Fibroblast of lung (primary cell): ENCODE data around the gene MBD1. TPM values are rescaled to one million over a fixed set of nuclear protein-coding genes. Genes with fewer than 3 reads are reported as not detected.
A peak's percentile ranks its signal among the peaks of the same experiment; 100 is the strongest.

Experiments
- DNase-seq, 2 donors: peaks; one replicate each; pipeline versions ENCODE4 v3.0.0 to v3.0.0-alpha.2; 2010; ENCODE audit warnings: low read depth in 2 of 2
- H2AFZ ChIP-seq: 2 replicates; pipeline ENCODE4 v1.5.1; 2012; ENCODE audit warnings: low read length, control low read depth, inconsistent platforms
- H3K27ac ChIP-seq: 2 replicates; pipeline ENCODE4 v1.5.1; 2011; ENCODE audit warnings: low read length, control low read depth; ENCODE audit not compliant: insufficient read depth
- H3K27me3 ChIP-seq: 2 replicates; pipeline ENCODE4 v1.5.1; 2011; ENCODE audit warnings: mild to moderate bottlenecking, low read length; ENCODE audit not compliant: control insufficient read depth, insufficient read depth
- H3K36me3 ChIP-seq: 2 replicates; pipeline ENCODE4 v1.5.1; 2011; ENCODE audit warnings: low read length; ENCODE audit not compliant: control insufficient read depth, insufficient read depth
- H3K4me1 ChIP-seq: 2 replicates; pipeline ENCODE4 v1.5.1; 2011; ENCODE audit warnings: low read length; ENCODE audit not compliant: control insufficient read depth, insufficient read depth; ENCODE audit errors: extremely low read depth
- H3K4me2 ChIP-seq: 2 replicates; pipeline ENCODE4 v1.5.1; 2011; ENCODE audit warnings: low read length, control low read depth; ENCODE audit not compliant: insufficient read depth; ENCODE audit errors: extremely low read depth
- H3K4me3 ChIP-seq, 4 experiments: fragments of 200-600 bp in 1 of 4; sonication (generic) in 1 of 4; replicated peaks in 1 of 4; 2 replicates each; pipeline ENCODE4 v1.5.1; 2011 to 2016; ENCODE audit warnings: low read length in 4 of 4, low read depth in 3 of 4, mild to moderate bottlenecking in 3 of 4, control low read depth in 2 of 4, inconsistent platforms in 1 of 4, mixed read lengths in 1 of 4; ENCODE audit not compliant: insufficient read depth in 1 of 4; ENCODE audit errors: control extremely low read depth in 1 of 4
- H3K79me2 ChIP-seq: 2 replicates; pipeline ENCODE4 v1.5.1; 2012; ENCODE audit warnings: mild to moderate bottlenecking, low read length, inconsistent platforms; ENCODE audit not compliant: control insufficient read depth, insufficient read depth
- H3K9ac ChIP-seq: 2 replicates; pipeline ENCODE4 v1.5.1; 2011; ENCODE audit warnings: mild to moderate bottlenecking, low read length, control low read depth; ENCODE audit not compliant: insufficient read depth
- H3K9me3 ChIP-seq: 2 replicates; pipeline ENCODE4 v1.5.1; 2012; ENCODE audit warnings: low read depth, low read length; ENCODE audit not compliant: control insufficient read depth, insufficient read depth
- H4K20me1 ChIP-seq: 2 replicates; pipeline ENCODE4 v1.5.1; 2011; ENCODE audit warnings: low read length; ENCODE audit not compliant: control insufficient read depth, insufficient read depth; ENCODE audit errors: extremely low read depth
- EZH2 ChIP-seq: IDR thresholded peaks from 2 replicates; pipeline ENCODE4 v1.5.1; 2012; ENCODE audit warnings: low read length, control low read depth, mild to moderate bottlenecking; ENCODE audit errors: missing control alignments
- polyA plus RNA-seq, 2 donors: library from polyadenylated mRNA; depleted of rRNA in 1 of 2; stranded (reverse) in 1 of 2; unstranded in 1 of 2; fragments of >200 nt; gene quantifications; 2 replicates each; pipeline ENCODE4 v1.2.1, GENCODE V29; 2011 to 2012; ENCODE audit warnings: missing spikeins in 1 of 2
- total RNA-seq: library from RNA; depleted of rRNA; stranded (reverse); fragments of >200 nt; gene quantifications from 2 replicates; pipeline ENCODE4 v1.2.1, GENCODE V29; 2014
- TF ChIP-seq, protein P1 (sequence below), 2 donors: IDR thresholded peaks in 1 of 2; conservative IDR thresholded peaks in 1 of 2; 1 replicate in 1 of 2; 2 replicates in 1 of 2; pipeline ENCODE4 v1.5.1; 2011 to 2012; ENCODE audit warnings: low read length in 2 of 2, control low read depth in 1 of 2, inconsistent platforms in 1 of 2, low read depth in 1 of 2, mild to moderate bottlenecking in 1 of 2

Gene MBD1
- total and polyA plus RNA-seq, 2 donors (not counting 1 experiment from before 2014, with no cell fraction given), result 31.1 to 53.3 TPM

DNA sequence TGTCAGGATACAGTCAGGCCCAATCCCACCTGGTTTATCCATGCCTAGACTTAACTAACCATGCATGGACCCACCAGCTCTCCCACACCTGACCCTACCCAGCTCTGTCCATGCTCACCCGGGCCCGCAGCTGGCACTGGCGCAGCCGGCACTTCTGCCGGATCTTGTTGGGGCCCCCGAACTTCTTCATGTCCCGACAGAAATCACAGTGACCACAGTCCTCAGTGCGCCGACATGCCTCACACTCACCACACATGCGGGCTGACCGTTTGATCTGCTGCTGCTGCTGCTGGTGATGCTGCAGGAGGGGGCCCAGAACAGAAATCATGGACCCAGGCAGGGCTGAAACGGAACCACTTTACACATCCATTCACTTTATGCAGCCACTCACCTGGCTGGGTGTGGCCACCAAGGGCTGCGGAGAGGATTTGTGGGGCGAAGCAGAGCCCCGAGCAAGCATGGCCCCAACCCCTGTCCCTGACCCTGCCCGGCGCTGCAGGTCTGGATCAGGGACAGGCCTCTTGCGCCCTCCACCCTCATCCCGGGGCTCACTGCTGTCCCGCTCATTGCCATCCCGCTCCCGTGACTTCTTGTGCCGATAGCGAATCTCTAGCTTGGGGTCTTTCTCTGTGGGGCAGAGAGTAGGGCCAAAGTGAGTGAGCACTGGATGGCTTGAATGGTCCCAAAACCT lies 4.5 kb upstream of the MBD1 start:
- peaks cover 29% of the 10 kb centered on the region for H3K36me3 ChIP-seq
- H3K4me3 ChIP-seq, result peak overlapping the region in 2 of 4 experiments; percentile 4 to 91

DNA sequence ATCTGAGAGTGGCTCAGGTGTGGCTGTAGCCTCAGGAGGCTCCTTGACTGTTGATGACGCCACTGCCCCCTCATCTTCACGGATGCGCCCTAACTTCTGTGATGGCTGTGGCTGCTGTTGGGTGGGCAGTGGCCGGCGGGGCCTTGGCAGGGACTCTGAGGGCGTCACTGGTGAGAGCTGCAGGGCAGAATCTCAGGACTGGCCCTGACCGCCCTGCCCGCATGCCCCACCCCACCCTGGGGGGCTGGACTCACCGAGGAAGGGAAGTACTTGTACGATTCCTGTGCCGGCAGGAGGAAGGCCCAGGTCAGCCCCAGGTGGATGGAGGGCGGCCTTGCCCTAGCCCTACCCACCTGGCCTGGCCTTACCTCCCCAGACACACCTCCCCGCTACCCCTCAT lies 3.7 kb upstream of the MBD1 start:
- H3K36me3 ChIP-seq, result peaks cover 29% of the 10 kb centered on the region
- no peaks in the 10 kb centered on the region for H4K20me1 ChIP-seq
- TF ChIP-seq, protein P1, sequence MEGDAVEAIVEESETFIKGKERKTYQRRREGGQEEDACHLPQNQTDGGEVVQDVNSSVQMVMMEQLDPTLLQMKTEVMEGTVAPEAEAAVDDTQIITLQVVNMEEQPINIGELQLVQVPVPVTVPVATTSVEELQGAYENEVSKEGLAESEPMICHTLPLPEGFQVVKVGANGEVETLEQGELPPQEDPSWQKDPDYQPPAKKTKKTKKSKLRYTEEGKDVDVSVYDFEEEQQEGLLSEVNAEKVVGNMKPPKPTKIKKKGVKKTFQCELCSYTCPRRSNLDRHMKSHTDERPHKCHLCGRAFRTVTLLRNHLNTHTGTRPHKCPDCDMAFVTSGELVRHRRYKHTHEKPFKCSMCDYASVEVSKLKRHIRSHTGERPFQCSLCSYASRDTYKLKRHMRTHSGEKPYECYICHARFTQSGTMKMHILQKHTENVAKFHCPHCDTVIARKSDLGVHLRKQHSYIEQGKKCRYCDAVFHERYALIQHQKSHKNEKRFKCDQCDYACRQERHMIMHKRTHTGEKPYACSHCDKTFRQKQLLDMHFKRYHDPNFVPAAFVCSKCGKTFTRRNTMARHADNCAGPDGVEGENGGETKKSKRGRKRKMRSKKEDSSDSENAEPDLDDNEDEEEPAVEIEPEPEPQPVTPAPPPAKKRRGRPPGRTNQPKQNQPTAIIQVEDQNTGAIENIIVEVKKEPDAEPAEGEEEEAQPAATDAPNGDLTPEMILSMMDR (conservative IDR thresholded peaks at IDR 0.05 in 1 of 2, IDR thresholded peaks at IDR 0.05 in 1 of 2; ENCODE audit: low read depth in 1 of 2, low read length in 2 of 2), result no peak
- TF ChIP-seq EZH2, result no peak
- H3K4me3 ChIP-seq, result no peak overlapping the region
- H3K27ac ChIP-seq, result no peak overlapping the region
- no peaks in the 10 kb centered on the region for H3K27me3 ChIP-seq
- no peak overlapping the region for H3K4me2 ChIP-seq
- peaks cover 3% of the 10 kb centered on the region for H3K4me1 ChIP-seq
- no peak overlapping the region for H3K9ac ChIP-seq
- no peak overlapping the region for H2AFZ ChIP-seq
- H3K9me3 ChIP-seq, result no peaks in the 10 kb centered on the region
- H3K79me2 ChIP-seq, result peaks cover 25% of the 10 kb centered on the region
- DNase-seq, result no peak

More for the DNA sequence above, 4.5 kb upstream of the MBD1 start:
- no peak for DNase-seq
- Histone ChIP-seq H3K27ac (no peak overlapping the region), H3K4me2 (peak overlapping the region; percentile 92), H2AFZ (no peak overlapping the region), H3K79me2 (peaks cover 18% of the 10 kb centered on the region), H4K20me1 (no peaks in the 10 kb centered on the region), H3K4me1 (peaks cover 3% of the 10 kb centered on the region), H3K9me3 (no peaks in the 10 kb centered on the region), H3K9ac (no peak overlapping the region), H3K27me3 (peaks cover 2% of the 10 kb centered on the region)
- no peak for TF ChIP-seq EZH2
- TF ChIP-seq, protein P1 (conservative IDR thresholded peaks at IDR 0.05 in 1 of 2, IDR thresholded peaks at IDR 0.05 in 1 of 2; ENCODE audit: low read depth in 1 of 2, low read length in 2 of 2), result no peak

DNA sequence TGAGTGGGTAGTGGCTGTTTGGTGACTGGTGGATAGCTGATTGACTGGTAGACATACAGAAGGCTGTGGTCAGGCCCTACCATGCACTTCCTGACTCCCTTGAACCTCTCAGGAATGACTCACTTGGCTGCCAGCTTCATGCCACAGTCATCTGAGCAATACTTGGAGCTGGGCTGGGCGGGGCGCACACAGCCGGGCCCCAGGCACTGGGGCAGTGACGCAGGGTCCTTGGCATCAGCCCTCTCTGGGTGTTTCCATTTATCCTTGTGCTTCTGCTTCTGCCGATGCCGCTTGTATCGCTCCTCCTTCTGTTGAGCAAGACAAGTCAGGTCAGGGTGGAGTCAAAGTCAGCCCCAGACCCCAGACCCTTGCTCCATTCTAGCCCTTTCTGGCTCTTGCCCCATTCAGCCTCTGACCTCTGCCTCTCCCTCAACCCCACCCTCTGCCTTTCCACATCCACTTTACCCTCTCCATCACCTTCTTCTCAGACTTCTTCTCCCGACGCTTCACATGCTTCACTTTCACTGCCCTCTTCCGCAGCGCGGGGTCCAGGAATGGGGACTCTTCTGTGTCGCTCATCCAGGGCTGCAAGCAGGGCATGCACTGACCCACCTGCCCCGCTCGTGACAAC lies 3.0 kb upstream of the MBD1 start:
- Histone ChIP-seq H3K36me3 (peaks cover 29% of the 10 kb centered on the region), H3K4me3 (no peak overlapping the region), H3K27ac (no peak overlapping the region), H3K9ac (no peak overlapping the region), H3K4me2 (no peak overlapping the region), H3K4me1 (peaks cover 6% of the 10 kb centered on the region), H2AFZ (no peak overlapping the region), H3K9me3 (no peaks in the 10 kb centered on the region), H3K27me3 (no peaks in the 10 kb centered on the region), H3K79me2 (peaks cover 32% of the 10 kb centered on the region), H4K20me1 (no peaks in the 10 kb centered on the region)
- TF ChIP-seq, protein P1 (conservative IDR thresholded peaks at IDR 0.05 in 1 of 2, IDR thresholded peaks at IDR 0.05 in 1 of 2; ENCODE audit: low read depth in 1 of 2, low read length in 2 of 2), result no peak
- TF ChIP-seq EZH2, result no peak
- peak in 1 of 2 donors; percentile 12 for DNase-seq
